ENCODE measurements around the gene LTBP2.

Gene LTBP2

DNA sequence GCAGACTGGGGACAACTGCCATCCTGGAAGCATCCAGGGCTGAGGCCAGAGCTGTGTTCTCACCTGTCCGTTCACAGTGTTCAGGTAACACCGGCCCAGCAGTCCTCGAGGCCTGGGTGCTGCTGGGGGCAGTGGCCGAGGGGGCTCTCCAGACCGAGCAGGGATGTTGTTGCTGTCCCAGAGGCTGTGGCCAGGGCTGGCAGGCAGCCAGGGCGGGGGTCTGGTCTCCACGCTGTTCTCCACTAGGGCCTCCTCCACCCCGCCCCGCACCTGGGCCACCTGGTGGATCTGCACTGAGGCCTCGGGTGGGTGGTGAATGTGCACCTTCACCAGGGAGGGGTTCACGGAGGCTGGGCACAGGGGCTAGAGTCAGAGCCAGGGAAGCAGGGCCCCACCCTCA lies 61.0 kb downstream of the LTBP2 start:
- FAIRE-seq (no peak), DNase-seq (ENCODE audit: insufficient read length) (no peak)
- no peak for TF ChIP-seq POLR2AphosphoS5 (IDR thresholded peaks at IDR 0.05; ENCODE audit: low read depth, low read length)
- no peak for TF ChIP-seq TAF1 (IDR thresholded peaks at IDR 0.05; ENCODE audit: borderline replicate concordance, low read depth, low read length)

DNA sequence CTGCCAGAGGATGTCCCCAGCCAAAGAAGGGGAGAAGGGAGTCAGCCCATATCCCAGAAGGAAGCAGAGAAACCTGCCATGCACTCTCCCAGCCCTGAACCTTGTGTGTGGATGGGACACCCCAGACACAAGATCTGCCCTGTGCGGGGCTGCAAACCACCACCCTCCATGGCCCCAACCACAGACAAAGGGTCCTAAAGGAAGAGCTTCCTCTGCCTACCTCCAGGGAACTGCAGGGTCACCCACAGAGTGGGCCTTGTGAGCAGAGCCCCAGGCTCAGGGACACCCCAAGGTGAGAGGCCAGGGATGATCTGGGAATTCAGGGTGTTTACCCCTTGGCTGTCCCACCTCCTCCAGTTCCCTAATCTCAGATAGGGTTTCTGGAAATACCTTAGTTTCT lies 62.0 kb downstream of the LTBP2 start:
- no peak for DNase-seq (ENCODE audit: insufficient read length)
- no peak for FAIRE-seq
- no peak for TF ChIP-seq POLR2AphosphoS5 (IDR thresholded peaks at IDR 0.05; ENCODE audit: low read depth, low read length)
- no peak for TF ChIP-seq TAF1 (IDR thresholded peaks at IDR 0.05; ENCODE audit: borderline replicate concordance, low read depth, low read length)
- TF ChIP-seq POLR2A (IDR thresholded peaks at IDR 0.05; ENCODE audit: low read depth, low read length), result no peak

DNA sequence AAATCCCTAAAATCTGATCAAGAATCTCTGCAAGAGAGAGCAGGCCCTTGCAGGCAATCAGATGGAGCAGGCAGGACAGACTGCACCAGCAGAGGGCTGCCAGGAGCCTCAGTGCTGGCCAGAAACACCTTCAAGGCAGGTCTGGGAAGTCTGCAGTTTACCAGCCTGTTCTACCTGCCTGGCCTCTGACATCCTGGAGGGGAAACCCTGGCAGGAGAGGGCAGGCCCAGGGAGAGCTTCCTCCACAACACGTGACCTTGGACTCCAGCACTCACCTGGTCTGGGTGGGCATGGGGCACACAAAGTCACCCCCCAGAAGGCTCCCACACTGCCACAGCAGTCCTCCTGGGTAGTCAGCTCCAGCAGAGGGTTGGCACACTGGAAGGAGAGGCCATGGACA lies 62.4 kb downstream of the LTBP2 start:
- FAIRE-seq, result no peak
- TF ChIP-seq POLR2AphosphoS5 (IDR thresholded peaks at IDR 0.05; ENCODE audit: low read depth, low read length) (no peak), TAF1 (IDR thresholded peaks at IDR 0.05; ENCODE audit: borderline replicate concordance, low read depth, low read length) (no peak), POLR2A (IDR thresholded peaks at IDR 0.05; ENCODE audit: low read depth, low read length) (no peak)
- no peak for DNase-seq (ENCODE audit: insufficient read length)

DNA sequence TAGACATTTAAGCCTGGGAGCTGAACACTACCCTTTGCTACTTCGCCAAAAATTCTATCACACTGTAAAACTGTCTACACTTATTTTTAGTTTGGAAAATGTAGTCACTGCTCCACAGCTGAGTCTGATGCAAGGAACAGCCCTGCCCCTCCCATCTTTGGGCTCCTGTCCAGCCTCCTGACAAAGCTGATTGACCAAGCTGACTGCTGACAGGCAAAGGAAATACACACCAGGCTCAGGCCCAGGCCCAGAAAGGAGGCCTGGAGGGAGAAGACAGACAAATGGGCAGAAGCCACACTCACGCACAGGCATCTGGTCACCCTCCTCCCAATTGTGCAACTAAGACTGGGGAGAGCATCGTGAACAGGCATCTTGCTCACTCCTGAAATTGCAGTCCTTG lies 63.2 kb downstream of the LTBP2 start:
- no peak for FAIRE-seq
- TF ChIP-seq TAF1 (IDR thresholded peaks at IDR 0.05; ENCODE audit: borderline replicate concordance, low read depth, low read length) (no peak), POLR2A (IDR thresholded peaks at IDR 0.05; ENCODE audit: low read depth, low read length) (no peak)
- no peak for DNase-seq (ENCODE audit: insufficient read length)

DNA sequence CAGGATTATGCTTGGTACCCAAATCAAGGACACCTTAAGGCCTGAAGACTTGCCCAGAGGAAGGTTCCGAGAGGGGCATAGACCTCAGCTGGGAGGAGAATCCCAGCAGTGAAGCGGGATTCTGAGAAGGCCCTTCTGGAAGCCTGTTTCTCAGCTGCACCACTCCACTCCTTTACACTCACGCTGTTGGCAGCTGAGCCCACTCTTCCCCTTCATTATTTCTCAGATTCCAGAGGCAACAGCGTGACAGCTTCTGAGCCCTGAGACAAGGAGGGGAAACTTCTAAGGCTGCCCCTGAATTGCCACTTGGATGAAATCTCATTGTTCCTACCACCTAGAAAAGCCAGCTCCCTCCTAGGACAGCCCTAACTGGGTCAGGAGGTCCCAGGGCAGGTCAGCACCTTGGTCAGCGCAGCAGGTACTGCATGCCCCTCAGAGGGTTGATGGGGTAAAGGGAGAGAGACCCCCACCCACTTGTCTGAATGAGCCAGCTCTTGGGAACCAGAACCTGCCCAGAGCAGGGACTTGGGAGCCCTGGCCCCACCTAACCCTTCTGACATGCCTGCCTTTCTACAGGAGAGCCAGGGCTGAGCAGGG lies 64.6 kb downstream of the LTBP2 start:
- TF ChIP-seq POLR2A (IDR thresholded peaks at IDR 0.05; ENCODE audit: low read depth, low read length), result no peak
- no peak for TF ChIP-seq POLR2AphosphoS5 (IDR thresholded peaks at IDR 0.05; ENCODE audit: low read depth, low read length)
- no peak for TF ChIP-seq TAF1 (IDR thresholded peaks at IDR 0.05; ENCODE audit: borderline replicate concordance, low read depth, low read length)
- DNase-seq (ENCODE audit: insufficient read length), result no peak
- FAIRE-seq, result no peak

DNA sequence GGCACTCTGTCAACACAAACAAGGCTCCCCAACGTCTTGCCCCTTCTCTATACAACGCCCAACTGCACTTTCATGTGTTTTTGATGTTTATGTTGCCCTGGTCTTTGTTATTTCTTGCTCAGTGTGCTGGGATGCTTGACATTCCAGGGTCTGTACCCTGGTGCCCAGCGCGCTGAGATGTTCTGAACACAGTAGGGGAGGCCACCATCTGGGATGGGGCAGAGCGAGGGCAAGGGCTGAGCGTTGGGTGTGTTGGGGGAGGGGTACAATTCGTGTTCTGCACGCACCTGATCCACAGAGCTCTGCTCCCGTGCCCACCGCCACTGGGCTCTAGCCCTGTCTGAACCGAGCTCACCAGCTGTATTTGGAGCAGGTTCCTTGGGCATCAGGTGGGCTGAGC lies 65.6 kb downstream of the LTBP2 start:
- FAIRE-seq (no peak), DNase-seq (ENCODE audit: insufficient read length) (no peak)
- no peak for TF ChIP-seq POLR2AphosphoS5 (IDR thresholded peaks at IDR 0.05; ENCODE audit: low read depth, low read length)
- TF ChIP-seq POLR2A (IDR thresholded peaks at IDR 0.05; ENCODE audit: low read depth, low read length), result no peak
- TF ChIP-seq TAF1 (IDR thresholded peaks at IDR 0.05; ENCODE audit: borderline replicate concordance, low read depth, low read length), result no peak

DNA sequence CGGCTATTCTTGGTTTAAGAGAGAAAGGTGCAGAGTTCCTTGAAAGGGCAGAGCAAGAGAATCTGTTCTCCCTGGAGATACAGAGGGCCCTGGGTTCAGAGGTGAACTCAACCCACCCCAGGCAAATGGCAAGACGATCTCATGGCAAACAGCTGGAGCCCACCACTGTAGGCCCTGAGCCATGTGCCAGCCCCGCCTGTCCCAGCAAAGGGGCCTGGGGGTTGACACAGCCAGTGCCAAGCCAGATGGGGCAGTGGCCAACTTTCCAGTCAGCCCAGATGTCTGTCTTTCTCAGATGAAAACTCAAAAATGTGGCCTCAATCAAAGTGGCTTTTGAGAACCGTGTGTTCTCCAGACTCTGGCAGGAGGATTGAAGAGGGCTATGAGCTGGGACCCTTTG lies 66.7 kb downstream of the LTBP2 start:
- TF ChIP-seq TAF1 (IDR thresholded peaks at IDR 0.05; ENCODE audit: borderline replicate concordance, low read depth, low read length), result no peak
- no peak for FAIRE-seq
- no peak for DNase-seq (ENCODE audit: insufficient read length)

DNA sequence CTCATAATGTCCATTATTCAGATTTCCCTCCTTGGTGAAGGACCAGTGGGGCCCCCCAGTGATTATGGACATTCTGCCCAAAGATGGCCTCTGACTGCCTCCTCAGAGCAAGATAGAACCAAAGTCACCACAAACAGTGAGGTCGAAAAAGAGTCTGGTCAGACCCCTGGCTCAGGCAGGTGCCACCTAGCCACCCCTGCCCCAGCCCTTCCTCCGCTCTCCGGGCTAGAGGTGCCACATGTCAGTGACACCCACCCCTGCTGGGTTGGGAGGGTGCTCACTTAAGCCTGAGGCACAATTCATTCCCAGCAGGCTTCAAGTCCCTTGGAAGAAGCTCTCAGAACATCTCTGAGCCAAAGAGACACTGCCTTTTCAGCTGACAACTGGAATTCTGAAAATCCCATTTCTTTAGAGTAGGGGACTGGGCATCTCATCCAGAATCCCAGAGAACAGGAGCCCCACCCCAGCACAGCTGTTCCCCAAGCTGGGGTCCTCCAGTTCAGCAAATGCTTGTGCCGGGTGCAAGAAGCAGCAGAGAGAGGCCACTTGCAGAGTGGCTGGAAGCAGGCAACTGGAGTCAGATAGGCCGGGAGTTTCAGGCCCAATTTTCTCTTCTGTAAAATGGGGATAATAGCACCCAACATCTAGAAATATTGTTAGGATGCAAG lies 68.1 kb downstream of the LTBP2 start:
- FAIRE-seq (no peak), DNase-seq (ENCODE audit: insufficient read length) (no peak)
- TF ChIP-seq TAF1 (IDR thresholded peaks at IDR 0.05; ENCODE audit: borderline replicate concordance, low read depth, low read length), result no peak

DNA sequence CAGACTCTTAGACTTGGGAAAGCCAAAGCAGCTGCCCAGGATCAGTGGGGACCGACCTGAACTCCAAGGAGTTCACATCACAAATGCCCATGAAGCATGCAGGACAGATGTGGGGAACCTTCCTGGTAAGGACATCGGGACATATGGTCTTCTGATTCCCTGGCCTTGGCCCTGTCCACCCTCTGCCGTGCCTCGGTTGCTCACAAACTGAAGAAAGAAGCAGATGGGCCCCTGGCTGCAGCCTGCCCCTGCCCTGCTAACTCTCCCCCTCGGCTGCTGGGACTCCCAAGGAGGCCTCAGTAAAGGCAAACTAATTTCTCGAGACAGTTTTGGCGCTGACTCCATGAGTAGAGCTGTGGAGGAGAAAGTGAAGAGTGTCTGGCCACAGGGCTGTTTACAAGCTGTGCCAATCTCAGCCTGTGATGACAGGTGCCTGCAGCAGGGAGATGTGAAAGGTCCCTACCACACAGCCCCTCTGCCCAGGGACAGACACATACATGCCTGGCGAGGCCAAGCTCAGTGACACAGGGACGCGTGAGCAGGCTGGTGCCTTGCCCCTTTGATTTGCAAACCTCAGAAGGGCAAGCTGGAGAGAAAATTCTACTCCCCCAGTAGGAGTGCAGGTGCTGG lies 69.9 kb downstream of the LTBP2 start:
- DNase-seq (ENCODE audit: insufficient read length) (no peak), FAIRE-seq (no peak)
- TF ChIP-seq POLR2A (IDR thresholded peaks at IDR 0.05; ENCODE audit: low read depth, low read length) (no peak), POLR2AphosphoS5 (IDR thresholded peaks at IDR 0.05; ENCODE audit: low read depth, low read length) (no peak), TAF1 (IDR thresholded peaks at IDR 0.05; ENCODE audit: borderline replicate concordance, low read depth, low read length) (no peak)

DNA sequence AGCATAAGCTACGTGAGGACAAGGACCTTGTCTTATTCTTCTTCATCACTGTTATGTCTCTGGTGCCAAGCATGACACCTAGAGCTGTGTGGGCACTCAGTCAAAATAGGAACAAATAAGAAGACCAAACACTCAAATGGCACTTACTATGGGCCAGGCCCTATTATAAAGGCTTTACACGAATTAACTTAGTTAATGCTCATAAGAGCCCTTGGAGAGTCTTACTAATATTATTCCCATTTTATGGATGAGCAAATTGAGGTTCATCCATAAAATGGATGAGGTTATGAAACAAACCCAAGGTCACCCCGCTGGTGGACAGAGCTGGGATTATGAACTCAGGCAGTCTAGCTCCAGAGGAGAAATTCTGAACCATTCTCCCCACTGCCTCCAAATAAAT lies 70.8 kb downstream of the LTBP2 start:
- TF ChIP-seq POLR2AphosphoS5 (IDR thresholded peaks at IDR 0.05; ENCODE audit: low read depth, low read length), result no peak
- no peak for TF ChIP-seq POLR2A (IDR thresholded peaks at IDR 0.05; ENCODE audit: low read depth, low read length)
- TF ChIP-seq TAF1 (IDR thresholded peaks at IDR 0.05; ENCODE audit: borderline replicate concordance, low read depth, low read length), result no peak
- FAIRE-seq, result no peak

DNA sequence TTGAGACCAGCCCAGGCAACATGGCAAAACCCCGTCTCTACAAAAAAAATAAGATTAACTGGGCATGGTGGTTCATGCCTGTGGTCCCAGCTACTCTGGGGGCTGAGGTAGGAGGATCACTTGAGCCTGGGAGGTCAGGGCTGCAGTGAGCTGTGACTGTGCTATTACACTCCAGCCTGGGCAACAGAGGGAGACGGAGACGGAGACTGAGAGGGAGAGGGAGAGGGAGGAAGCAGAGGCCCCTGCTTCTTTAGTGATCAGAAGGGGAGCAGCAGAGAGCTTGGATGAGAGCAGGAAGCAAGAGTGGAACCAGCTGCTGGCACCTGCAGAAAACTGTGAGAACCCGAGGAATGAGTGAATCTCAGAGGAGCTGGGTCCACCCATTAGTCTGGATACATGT lies 72.5 kb downstream of the LTBP2 start:
- TF ChIP-seq POLR2A (IDR thresholded peaks at IDR 0.05; ENCODE audit: low read depth, low read length) (no peak), POLR2AphosphoS5 (IDR thresholded peaks at IDR 0.05; ENCODE audit: low read depth, low read length) (no peak), TAF1 (IDR thresholded peaks at IDR 0.05; ENCODE audit: borderline replicate concordance, low read depth, low read length) (no peak)
- FAIRE-seq, result no peak
- no peak for DNase-seq (ENCODE audit: insufficient read length)

More for the DNA sequence above, 70.8 kb downstream of the LTBP2 start:
- DNase-seq (ENCODE audit: insufficient read length), result no peak

Measured in GM12892 (cell line).